GM03348 (cell line): ENCODE measurements around the gene NDUFS1.
"Not testable (repeated sequence)": the region's sequence is repeated elsewhere in the genome, so short reads cannot be mapped to it uniquely, and the experiment has no call there.

ENCODE experiments used
- DNase-seq: peaks from one replicate; pipeline ENCODE4 v3.0.0; 2012; ENCODE audit warnings: low spot score

Gene NDUFS1

DNA sequence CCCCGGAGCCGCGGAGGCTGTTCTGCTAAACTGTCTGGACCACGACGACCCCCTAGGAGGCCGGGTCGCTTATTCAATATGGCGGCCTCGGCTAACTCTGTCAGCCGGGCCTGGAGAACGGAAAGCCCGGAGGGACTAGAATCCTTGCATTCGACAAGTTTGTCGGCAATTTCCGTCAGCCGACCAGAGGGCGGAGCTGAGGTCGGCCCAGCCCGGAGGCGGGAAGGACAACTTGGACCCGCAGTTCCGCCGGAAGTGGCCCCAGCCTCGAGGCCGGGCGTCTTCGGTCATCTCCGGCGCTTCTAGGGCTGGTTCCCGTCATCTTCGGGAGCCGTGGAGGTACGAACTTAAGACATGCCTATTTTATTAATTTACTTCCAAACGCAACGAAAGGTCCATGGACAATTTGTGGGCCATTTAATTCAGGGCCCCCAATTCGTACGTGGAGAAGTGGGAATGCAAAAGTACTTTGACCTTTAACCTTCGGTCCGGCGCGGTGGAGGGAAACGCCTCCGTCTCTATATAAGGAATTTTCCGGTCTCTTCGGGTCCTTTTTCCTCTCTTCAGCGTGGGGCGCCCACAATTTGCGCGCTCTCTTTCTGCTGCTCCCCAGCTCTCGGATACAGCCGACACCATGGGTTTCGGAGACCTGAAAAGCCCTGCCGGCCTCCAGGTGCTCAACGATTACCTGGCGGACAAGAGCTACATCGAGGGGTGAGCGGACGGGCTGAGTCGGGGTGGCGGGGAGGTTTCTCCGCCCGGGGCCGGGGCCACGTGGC lies at the start of gene NDUFS1, which contains the start of gene EEF1B2:
Gene NDUFS1 (minus strand): TSS at position 99 of the 779 bp plus-strand sequence. CDS start 5,766 bp downstream, outside the sequence.
Gene EEF1B2 (plus strand): TSS at position 550 of the 779 bp plus-strand sequence. CDS start 85 bp downstream, at position 635.
- peak; percentile 98 for DNase-seq

DNA sequence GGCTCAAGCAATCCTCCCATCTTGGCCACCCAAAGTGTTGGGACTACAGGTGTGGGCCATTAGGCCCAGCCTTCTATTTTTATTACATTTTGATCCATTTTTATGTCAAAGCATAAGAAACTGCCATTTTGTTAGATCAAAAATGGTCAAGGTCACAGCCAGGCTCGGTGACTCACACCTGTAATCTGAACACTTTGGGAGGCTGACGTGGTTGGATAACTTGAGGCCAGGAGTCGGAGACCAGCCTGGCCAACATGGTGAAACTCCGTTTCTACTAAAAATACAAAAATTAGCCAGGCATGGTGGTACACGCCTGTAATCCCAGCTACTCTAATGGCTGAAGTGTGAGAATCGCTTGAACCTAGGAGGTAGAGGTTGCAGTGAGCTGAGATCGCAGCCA lies 49.7 kb upstream of the NDUFS1 start:
- no peak for DNase-seq

DNA sequence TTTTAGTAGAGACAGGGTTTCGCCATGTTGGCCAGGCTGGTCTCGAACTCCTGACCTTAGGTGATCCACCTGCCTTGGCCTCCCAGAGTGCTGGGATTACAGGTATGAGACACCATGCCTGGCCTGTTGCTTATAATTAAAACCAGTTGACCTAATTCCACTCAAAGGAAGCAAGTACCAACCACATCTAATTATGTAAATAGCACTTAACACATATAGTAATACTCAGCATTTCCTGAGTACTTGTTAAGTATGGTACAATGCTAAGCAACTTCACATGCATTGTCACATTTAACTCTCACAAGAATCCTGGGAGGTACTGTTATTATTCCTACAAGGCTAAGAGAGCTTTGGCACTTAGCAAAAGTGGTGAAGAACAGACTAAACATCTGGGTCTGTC lies 48.1 kb upstream of the NDUFS1 start:
- DNase-seq, result not testable (repeated sequence)

DNA sequence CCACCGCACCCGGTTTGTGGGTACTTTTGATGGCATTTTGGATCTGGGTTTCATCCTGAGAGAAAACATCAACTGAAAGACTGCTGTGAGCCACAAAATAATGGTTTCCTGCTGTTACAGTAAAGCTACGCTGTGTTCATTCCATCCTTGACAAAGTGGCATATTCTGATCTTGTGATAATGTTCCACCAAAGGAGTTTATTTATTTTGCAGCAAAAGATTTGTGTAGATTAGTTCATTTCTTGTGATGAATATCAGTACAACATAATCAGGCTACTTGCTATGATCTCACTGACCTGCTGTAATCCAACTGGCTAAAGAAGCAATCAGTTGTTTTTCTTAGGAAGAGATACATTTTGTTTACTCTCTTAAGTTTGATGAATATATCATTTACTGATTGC lies 45.5 kb upstream of the NDUFS1 start:
- DNase-seq, result no peak

DNA sequence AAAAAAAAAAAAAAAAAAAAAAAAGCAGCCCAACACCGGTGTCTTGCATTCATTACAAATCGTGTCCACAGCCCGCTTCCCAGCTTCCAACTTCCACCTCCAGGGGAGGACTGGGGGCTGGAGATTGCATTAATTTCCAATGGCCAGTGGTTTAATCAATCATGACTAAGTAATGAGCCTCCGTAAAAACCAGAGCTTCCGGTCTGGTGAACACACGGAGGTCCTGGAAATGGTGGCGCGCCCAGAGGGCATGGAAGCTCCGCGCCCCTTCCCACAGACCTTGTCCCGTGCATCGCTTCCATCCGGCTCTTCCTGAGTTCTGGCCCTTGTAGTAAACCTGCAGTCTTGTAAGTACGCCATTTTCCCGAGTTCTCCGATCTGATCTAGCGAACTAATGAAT lies 44.1 kb upstream of the NDUFS1 start:
- no peak for DNase-seq

DNA sequence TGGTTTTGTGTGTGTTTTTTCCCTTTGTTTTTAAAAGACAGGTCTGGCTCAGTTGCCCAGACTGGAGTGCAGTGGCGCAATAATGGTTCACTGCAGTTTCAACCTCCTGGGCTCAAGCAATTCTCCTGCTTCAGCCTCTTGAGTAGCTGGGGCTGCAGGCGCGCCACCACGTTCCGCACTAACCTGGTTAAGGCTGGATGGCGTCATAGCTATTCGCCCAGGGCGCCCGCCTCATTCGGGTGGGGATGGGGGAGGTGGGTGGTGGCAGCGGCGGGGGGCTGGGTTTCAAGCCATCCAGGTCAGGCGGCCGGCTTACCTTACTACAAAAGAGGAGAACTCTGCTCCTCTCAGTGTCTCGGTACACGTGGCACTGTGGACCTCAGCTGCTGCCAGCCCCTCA lies 43.2 kb upstream of the NDUFS1 start:
- no peak for DNase-seq

DNA sequence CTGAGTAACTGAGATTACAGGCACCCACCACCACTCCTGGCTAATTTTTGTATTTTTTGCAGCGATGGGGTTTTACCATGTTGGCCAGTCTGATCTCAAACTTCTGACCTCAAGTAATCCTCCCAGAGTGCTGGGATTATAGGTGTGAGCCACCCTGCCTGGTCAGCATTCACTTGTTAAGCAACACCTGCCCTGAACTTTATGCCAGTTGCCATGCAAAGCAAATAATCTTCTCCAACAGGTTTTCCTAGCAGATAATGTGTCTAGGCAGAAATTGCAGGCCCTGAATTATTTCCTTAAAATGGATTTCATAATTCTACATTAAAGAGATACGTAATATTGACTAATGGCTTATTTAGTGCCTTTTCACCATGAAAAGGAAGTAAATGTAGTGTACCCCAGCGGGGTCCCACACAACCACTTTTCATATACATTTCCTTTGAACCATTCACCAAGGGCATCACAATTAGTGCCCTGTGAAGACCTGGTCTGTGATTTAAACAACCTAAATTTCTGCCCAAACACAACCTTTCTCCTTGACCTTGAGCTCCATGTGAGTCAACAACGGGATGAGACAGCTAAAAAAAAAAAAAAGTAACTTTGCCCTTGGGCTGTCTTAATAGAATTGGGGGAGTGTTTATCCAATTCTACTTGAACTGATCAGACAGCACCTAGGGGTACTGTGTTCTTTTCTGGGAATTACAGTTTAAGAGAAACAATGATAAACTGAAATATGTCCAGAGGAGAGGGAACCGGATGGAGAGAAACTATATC lies 42.0 kb upstream of the NDUFS1 start:
- DNase-seq, result no peak

DNA sequence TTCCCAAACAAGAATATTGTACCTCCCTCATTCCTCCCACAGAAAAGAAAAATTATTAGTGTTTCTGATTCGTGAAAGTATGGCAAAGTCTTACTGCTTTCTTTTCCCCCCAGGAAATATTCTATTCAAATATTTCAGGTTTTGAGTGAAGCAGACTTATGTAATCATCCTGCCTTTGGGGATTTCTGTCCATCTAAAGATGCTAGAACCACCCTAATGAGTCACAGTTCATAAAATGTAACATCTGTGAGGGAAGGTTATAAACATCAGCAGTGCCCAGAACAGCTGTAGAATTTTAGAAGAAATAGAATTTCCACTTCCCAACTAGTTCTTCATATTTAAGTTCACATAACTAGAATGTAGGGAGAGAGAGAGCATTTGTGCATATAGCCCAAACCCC lies 39.4 kb upstream of the NDUFS1 start:
- DNase-seq, result peak; percentile 78

DNA sequence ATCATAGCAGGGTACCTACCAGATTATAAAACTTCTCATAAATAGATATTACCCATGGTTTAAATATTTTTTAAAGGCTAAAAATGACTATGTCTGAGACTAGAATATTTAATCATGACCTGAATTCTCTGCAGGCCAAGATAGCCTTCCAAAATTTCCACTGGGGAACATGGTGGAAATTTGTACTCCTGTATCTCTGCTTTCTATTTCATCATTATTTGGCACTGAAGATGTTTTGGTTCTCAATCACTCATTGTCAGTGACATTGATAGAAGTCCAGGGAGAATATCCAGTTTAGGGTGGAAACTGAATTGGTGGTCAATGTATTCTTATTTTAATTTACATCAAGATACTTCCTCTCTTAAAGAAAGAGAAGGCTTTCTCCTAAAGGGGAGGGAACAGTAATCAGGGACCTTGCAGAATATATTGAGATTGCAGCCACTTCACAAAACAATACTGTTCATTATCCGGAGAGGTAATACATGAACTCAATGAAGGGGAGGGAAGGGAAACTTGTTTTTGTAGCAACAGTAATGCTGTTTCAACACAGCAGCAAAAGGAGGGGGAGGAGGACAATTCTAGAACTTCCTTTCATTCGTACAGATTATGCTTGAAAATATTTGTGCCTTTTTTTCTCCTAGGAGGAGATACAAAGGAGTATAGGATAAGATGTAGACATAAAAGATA lies 34.6 kb upstream of the NDUFS1 start:
- DNase-seq, result no peak

DNA sequence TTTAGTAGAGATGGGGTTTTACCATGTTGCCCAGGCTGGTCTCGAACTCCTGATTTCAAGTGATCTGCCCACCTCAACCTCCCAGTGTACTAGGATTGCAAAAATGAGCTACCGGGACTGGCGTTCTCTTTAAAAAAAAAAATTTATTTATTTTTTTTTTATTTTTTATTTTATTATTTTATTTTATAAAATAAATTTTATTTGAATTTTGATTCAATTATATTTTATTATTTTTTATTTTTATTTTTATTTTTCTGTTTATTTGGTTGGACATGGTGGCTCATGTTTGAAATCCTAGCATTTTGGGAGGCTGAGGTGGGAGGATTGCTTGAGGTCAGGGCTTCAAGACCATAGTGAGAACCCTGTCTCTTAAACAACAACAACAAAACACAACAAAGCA lies 32.9 kb upstream of the NDUFS1 start:
- no peak for DNase-seq

DNA sequence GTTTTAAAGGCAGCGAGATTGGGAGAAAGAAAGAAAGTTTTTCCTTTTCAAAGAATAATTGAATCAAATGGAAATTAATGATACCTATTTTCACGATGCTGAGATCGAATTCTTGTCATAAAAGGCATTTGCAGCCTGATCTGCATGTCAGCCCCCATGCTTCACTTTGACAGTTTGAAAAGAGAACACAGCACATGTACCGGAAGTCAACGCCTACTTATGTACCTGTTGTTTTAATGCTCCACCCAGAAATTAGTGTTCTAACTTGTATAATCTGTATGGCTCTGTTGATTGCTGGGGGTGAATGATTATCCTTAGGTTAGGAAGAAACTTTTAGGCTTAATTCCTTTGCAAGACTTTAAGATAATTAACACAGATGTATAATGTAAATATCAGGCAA lies 31.4 kb upstream of the NDUFS1 start:
- DNase-seq, result no peak

DNA sequence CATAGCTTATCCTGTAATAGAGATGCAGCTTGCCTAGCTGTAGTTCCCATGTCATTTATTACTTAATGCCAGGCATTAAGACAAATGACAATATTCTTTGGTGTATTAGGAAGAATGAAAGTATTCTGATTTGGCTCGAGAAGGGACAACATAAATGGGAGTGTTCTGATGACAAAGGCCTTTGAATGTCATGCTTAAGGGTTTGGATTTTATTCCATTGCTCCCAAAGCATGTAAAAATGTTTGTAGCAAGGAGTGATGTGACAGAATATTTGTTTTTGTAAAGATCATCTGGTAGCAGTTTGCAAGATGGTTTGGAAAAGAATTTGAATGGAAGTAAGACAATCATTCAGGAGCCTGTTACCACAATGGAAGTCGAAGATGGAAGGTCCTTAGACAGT lies 30.9 kb upstream of the NDUFS1 start:
- DNase-seq, result no peak

DNA sequence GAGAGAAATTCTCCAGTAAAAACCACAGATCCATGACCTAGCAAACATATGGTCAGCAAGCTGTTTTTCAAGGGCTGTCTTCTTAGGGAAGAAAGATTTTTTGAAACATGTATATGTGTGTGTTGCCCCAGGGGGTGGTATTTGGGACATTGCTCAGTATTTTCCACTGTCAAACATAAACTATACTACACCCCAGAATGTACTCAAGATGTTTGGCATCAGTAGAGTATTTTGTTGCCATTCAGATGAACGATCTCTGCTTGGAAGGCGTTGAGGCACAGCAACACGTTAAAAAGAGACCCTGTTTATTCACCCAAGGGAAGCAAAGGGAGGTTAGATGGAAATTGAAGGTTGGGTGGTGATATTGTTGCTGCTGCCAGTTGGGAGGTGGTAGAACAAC lies 30.4 kb upstream of the NDUFS1 start:
- no peak for DNase-seq

DNA sequence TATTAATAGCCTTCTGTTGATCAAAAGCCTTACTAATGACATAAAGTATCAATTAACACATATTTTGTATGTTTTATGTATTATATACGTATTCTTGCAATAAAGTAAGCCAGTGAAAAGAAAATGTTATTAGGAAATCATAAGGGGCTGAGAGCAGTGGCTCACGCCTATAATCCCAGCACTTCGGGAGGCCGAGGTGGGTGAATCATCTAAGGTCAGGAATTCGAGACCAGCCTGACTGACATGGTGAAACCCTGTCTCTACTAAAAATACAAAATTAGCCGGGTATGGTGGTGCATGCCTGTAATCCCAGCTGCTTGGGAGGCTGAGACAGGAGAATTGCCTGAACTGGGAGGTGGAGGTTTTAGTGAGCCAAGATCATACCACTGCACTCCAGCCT lies 22.3 kb upstream of the NDUFS1 start:
- DNase-seq, result not testable (repeated sequence)

DNA sequence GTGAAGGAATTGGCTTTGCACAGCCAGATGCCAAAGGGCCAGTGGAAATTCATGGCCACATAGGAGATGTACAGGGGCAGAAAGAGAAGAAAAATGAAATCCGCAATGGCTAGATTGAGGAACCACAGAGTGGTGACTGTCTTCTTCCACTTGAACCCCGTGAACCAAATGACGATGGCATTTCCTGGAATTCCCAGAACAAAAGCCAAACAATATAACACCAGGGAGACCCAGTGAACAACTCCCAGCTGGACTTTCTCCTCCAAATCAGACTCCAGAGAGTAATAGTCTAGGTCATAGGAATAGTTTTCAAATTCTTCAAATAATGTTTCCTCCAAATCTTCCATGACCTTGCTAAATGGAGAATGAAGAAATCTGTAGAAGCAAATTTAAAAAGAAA lies 17.7 kb upstream of the NDUFS1 start:
- DNase-seq, result no peak

DNA sequence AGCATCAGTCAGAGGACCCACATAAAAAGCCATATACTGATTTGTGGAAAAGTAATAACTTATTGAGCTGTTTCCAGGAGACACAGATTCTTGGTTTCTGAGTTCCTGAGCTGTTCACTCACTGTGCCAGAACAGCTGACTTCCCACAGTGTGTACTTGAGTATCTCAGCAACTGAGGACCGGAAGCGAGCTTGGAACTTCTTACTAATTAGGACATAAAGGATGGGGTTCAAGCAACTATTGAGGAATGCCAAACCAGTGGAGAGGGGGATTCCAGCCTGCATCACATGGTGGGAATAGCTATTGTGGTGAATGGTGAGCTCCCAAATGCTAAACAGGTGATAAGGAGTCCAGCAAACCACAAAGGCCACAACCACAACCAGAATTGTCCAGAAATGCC lies 16.9 kb upstream of the NDUFS1 start:
- no peak for DNase-seq

DNA sequence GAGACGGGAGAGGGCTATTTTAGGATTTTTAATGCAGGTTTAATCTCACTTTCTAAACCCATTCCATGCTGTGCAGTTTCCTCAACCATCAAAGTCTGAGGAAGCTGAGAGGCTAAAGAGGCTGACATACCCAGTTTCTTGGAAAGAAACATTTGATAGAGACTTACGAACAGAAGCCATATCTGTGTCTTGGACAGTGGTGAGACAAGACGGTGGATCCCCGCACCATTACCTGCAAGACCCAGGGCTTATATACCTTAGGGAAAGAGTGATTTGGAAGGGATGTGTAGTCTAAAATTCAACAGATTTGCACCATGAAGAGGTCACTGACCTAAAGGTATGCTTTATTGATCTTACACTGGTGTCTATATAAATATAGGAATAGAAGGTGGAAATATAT lies 13.9 kb upstream of the NDUFS1 start:
- DNase-seq, result no peak

DNA sequence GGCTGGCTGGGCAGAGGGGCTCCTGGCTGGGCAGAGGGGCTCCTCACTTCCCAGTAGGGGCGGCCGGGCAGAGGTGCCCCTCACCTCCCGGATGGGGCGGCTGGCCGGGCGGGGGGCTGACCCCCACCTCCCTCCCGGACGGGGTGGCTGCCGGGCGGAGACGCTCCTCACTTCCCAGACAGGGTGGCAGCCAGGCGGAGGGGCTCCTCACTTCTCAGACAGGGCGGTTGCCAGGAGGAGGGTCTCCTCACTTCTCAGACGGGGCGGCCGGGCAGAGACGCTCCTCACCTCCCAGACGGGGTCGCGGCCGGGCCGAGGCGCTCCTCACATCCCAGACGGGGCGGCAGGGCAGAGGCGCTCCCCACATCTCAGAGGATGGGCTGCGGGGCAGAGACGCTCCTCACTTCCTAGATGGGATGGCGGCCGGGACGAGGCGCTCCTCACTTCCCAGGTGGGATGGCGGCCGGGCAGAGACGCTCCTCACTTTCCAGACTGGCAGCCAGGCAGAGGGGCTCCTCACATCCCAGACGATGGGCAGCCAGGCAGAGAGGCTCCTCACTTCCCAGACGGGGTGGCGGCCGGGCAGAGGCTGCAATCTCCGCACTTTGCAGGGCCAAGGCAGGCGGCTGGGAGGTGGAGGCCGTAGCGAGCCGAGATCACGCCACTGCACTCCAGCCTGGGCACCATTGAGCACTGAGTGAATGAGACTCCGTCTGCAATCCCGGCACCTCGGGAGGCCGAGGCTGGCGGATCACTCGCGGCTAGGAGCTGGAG lies 12.6 kb upstream of the NDUFS1 start:
- DNase-seq, result not testable (repeated sequence)

DNA sequence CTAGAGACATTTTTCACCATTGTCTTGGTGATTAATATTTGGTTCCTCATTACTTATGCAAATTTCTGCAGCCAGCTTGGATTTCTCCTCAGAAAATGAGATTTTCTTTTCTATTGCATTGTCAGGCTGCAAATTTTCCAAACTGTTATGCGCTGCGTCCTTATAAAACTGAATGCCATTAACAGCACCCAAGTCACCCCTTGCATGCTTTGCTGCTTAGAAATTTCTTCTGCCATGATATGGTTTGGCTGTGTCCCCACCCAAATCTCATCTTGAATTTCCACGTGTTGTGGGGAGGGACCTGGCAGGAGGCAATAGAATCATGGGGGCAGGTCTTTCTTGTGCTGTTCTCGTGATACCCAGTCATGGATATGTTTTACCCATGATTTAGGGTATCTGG lies 9.0 kb upstream of the NDUFS1 start:
- DNase-seq, result not testable (repeated sequence)

DNA sequence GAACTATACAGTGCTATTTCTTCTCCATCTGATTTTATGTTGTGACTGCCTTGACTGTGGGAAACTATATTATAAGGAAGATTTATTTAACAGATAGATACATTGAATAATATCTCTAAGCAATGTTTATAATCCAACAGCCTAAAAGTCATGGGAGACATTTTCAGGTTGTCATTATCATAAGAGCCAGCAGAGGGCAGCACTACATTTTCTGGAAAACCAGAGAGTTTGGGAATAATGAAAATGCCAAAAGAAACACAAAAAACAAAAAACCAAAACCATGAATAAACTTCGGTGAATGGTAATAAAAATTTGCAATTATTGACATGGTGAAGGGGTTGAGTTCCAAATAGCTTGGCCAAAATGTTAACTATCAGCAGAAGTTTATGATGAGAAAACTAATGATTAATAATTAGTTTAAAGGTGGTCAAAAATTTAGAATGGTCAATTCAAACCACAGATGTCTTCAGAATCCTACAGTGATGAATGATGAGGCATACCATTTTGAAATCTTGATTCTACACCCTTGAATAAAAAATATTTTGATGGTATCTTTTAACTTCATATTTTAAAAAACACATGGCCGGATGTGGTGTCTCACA lies 5.1 kb upstream of the NDUFS1 start:
- peak; percentile 46 for DNase-seq

DNA sequence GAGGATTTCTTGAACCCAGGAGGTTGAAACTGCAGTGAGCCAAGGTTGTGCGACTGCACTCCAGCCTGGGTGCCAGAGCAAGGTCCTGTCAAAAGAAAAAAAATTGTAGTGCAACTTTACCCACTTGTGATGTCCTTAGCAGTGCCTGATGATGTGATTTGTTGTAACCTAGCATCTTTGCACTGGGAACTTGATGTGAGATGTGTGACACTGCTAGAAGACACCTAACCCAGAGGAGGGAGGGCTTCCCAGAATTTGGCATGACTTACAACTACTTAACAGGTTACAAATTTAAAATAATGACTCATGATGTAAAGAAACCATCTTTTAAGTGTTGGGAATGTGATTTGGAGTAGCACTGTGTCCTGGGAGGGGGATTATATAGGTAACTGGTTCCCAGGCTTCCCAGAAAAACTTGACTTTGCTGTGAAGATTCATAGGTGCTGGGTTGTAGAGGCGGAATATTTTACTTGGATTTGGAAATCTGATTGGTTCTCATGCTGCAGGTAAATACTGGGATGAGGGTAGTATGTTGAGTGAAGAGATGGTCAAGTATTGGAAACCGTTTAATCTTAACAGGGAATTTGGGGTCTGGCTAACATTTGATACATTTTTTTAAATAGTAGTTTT lies 4.1 kb upstream of the NDUFS1 start:
- DNase-seq, result no peak
